ENCODE data around the gene DNAH6. TPM values are rescaled to one million over a fixed set of nuclear protein-coding genes. Genes with fewer than 3 reads are reported as not detected.

DNAH6 gene
- total RNA-seq, 4 donors from 2014 or later = 1.00 to 2.9 (median 2.1) TPM

DNA sequence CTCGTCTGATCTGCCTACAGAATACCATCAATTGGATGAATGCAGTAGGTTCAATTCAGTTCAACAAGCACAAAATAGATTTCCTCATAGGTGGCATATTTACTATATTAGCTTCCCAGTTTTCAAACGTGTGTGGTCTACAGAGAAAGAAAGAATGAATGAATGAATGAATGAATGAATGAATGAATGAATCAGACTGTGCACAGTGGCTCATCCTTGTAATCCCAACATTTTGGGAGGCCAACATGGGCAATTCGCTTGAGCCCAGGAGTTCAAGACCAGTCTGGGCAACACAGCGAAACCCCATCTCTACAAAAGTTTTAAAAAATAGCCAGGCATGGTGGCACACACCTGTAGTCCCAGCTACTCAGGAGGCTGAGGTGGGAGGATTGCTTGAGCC, 269.7 kb downstream of the DNAH6 start:
- Histone ChIP-seq H3K36me3 (no peaks in the 10 kb centered on the region), H3K9me3 (no peaks in the 10 kb centered on the region), H3K4me3 (no peak overlapping the region), H3K4me1 (peaks cover 5 to 31% (median 17%) of the 10 kb centered on the region in 4 donors), H3K27me3 (no peaks in the 10 kb centered on the region), H3K27ac (no peak overlapping the region)
- no peak for DNase-seq
- 93 to 95% methylated on average over 4 of the region's 4 CpGs for WGBS, 2 donors (ENCODE audit: low coverage in 1 of 2)
- TF ChIP-seq POLR2A (IDR thresholded peaks at IDR 0.05) = no peak
- TF ChIP-seq EP300 (IDR thresholded peaks at IDR 0.05; ENCODE audit: low read depth) = no peak
- TF ChIP-seq, protein P1, sequence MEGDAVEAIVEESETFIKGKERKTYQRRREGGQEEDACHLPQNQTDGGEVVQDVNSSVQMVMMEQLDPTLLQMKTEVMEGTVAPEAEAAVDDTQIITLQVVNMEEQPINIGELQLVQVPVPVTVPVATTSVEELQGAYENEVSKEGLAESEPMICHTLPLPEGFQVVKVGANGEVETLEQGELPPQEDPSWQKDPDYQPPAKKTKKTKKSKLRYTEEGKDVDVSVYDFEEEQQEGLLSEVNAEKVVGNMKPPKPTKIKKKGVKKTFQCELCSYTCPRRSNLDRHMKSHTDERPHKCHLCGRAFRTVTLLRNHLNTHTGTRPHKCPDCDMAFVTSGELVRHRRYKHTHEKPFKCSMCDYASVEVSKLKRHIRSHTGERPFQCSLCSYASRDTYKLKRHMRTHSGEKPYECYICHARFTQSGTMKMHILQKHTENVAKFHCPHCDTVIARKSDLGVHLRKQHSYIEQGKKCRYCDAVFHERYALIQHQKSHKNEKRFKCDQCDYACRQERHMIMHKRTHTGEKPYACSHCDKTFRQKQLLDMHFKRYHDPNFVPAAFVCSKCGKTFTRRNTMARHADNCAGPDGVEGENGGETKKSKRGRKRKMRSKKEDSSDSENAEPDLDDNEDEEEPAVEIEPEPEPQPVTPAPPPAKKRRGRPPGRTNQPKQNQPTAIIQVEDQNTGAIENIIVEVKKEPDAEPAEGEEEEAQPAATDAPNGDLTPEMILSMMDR (IDR thresholded peaks at IDR 0.05) = no peak
- no peak for TF ChIP-seq POLR2AphosphoS5 (IDR thresholded peaks at IDR 0.05)
- in situ Hi-C loops (cut with MboI; ENCODE audit: low pct_ligation_motif_present in 1 of 4, low pct_unique_long_range_greater_than_20kb in 1 of 4, low sequenced_read_pairs in 3 of 4) (no loop called here), intact Hi-C loops (cut with DNase I; ENCODE audit: low total_unique reads) (no loop called here)

DNA sequence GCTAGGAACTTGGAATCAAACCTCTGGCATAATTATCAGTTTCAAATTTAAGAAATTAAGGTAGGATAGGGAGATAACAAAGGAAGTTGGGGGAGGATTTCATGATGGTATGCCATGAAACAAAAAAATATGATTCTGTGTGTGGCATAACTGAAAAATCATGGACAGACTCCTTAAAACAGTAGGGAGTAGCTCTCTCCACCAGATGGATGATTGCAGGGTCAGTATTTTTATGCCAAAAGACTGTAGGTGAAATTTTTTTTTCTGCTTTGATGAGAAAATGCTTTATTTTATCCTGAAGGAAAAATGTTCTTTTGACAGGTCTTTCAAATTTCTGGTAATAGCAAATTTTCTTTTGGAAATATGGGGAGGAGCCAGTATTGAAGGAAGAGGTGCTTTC, 270.3 kb downstream of the DNAH6 start:
- intact Hi-C loops (cut with DNase I; ENCODE audit: low total_unique reads) (no loop called here), in situ Hi-C loops (cut with MboI; ENCODE audit: low pct_ligation_motif_present in 1 of 4, low pct_unique_long_range_greater_than_20kb in 1 of 4, low sequenced_read_pairs in 3 of 4) (no loop called here)
- Histone ChIP-seq H3K9me3 (no peaks in the 10 kb centered on the region), H3K4me3 (no peak overlapping the region), H3K4me1 (peaks cover 5 to 25% (median 14%) of the 10 kb centered on the region in 4 donors), H3K36me3 (no peaks in the 10 kb centered on the region), H3K27ac (no peak overlapping the region), H3K27me3 (no peaks in the 10 kb centered on the region)
- TF ChIP-seq EP300 (IDR thresholded peaks at IDR 0.05; ENCODE audit: low read depth) (no peak), POLR2AphosphoS5 (IDR thresholded peaks at IDR 0.05) (no peak), POLR2A (IDR thresholded peaks at IDR 0.05) (no peak)
- TF ChIP-seq, protein P1 (IDR thresholded peaks at IDR 0.05) = no peak
- no peak for DNase-seq

DNA sequence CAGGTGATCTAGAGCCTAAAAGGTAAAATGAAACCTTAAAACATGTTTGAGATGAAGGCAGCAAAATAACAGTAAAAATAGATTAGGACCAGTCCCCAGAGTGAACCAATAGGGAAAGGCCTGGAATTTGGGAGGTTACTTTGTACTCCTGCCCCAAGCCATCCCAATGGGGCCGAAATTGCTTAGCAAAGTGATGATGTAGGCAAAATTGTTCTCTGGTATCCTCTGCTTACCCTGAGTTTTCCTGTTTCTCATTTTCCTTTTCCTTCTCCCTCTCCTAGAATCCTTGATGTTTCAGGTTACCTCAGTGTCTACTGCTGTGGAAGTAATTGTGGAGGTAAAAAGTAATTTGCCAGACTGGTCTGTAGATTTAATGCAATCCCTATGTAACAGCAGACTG, 271.7 kb downstream of the DNAH6 start:
- in situ Hi-C loops (cut with MboI; ENCODE audit: low pct_ligation_motif_present in 1 of 4, low pct_unique_long_range_greater_than_20kb in 1 of 4, low sequenced_read_pairs in 3 of 4) (no loop called here), intact Hi-C loops (cut with DNase I; ENCODE audit: low total_unique reads) (no loop called here)
- Histone ChIP-seq H3K4me3 (no peak overlapping the region), H3K9me3 (no peaks in the 10 kb centered on the region), H3K4me1 (peaks cover 0 to 11% (median 3%) of the 10 kb centered on the region in 4 donors), H3K27ac (no peak overlapping the region), H3K27me3 (no peaks in the 10 kb centered on the region), H3K36me3 (no peaks in the 10 kb centered on the region)
- no peak for DNase-seq
- WGBS, 2 donors (ENCODE audit: low coverage in 1 of 2) = 21 to 93% methylated on average over 1 of the region's 1 CpG
- TF ChIP-seq, protein P1 (IDR thresholded peaks at IDR 0.05) = no peak
- no peak for TF ChIP-seq POLR2AphosphoS5 (IDR thresholded peaks at IDR 0.05)
- no peak for TF ChIP-seq EP300 (IDR thresholded peaks at IDR 0.05; ENCODE audit: low read depth)
- TF ChIP-seq POLR2A (IDR thresholded peaks at IDR 0.05) = no peak

DNA sequence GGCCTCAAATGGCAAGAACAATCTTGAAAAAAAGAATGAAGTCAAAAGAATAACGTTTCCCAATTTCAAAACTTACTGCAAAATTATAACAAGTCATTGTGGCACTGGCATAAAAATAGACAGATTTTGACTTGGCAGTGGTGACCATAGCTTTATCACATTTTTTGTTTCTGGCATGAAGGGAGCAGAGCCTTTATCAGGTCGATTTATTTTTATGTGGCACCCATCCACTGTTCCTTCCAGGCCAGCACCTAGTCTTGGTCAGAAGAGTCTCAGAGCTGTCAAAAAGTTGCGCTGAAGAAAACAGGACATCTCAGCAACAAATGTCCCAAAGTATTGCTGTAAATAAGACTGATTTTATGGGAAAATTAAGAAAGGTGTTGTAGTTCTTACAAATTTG, 272.2 kb downstream of the DNAH6 start:
- 78 to 80% methylated on average over 3 of the region's 3 CpGs for WGBS, 2 donors (ENCODE audit: low coverage in 1 of 2)
- no peak overlapping the region for H3K27ac ChIP-seq
- H3K4me1 ChIP-seq = peaks cover 0 to 6% (median 0%) of the 10 kb centered on the region in 4 donors
- H3K4me3 ChIP-seq = no peak overlapping the region
- H3K36me3 ChIP-seq = no peaks in the 10 kb centered on the region
- H3K27me3 ChIP-seq = no peaks in the 10 kb centered on the region
- no peak for DNase-seq
- H3K9me3 ChIP-seq = no peaks in the 10 kb centered on the region
- intact Hi-C loops (cut with DNase I; ENCODE audit: low total_unique reads) (no loop called here), in situ Hi-C loops (cut with MboI; ENCODE audit: low pct_ligation_motif_present in 1 of 4, low pct_unique_long_range_greater_than_20kb in 1 of 4, low sequenced_read_pairs in 3 of 4) (no loop called here)
- TF ChIP-seq POLR2AphosphoS5 (IDR thresholded peaks at IDR 0.05) (no peak), EP300 (IDR thresholded peaks at IDR 0.05; ENCODE audit: low read depth) (no peak), POLR2A (IDR thresholded peaks at IDR 0.05) (no peak)
- TF ChIP-seq, protein P1 (IDR thresholded peaks at IDR 0.05) = no peak

Data from transverse colon (tissue), 4 donors.